CD14-positive monocyte (primary cell): Measurements from ENCODE around the gene SNX5. TPM values are rescaled to one million over a fixed set of nuclear protein-coding genes. Genes with fewer than 3 reads are reported as not detected.

Experiments
- DNase-seq, 3 donors: peaks; one replicate each; pipeline ENCODE4 v3.0.0-alpha.2; 2011 to 2022
- H2AFZ ChIP-seq: 2 replicates; pipeline ENCODE4 v1.6.0; 2012; ENCODE audit warnings: mild to moderate bottlenecking, low read depth, low read length, inconsistent platforms; ENCODE audit not compliant: insufficient read depth, poor library complexity, severe bottlenecking
- H3K27ac ChIP-seq, 2 donors: 1 replicate in 1 of 2; 2 replicates in 1 of 2; pipeline ENCODE4 v1.5.1; 2012 to 2013; ENCODE audit warnings: low read length in 2 of 2, control low read depth in 1 of 2, inconsistent platforms in 1 of 2, low read depth in 1 of 2, mild to moderate bottlenecking in 1 of 2
- H3K27me3 ChIP-seq, 2 donors: one replicate each; pipeline versions ENCODE4 v1.6.0 to v1.6.1; 2011 to 2013; ENCODE audit warnings: low read length in 2 of 2; ENCODE audit not compliant: control insufficient read depth in 2 of 2, insufficient read depth in 2 of 2
- H3K36me3 ChIP-seq, 2 donors: replicated peaks in 1 of 2; 1 replicate in 1 of 2; 2 replicates in 1 of 2; pipeline versions ENCODE4 v1.5.1 to v1.6.1; 2012 to 2013; ENCODE audit warnings: low read length in 2 of 2, control low read depth in 1 of 2, inconsistent platforms in 1 of 2, mild to moderate bottlenecking in 1 of 2; ENCODE audit not compliant: insufficient read depth in 2 of 2, control insufficient read depth in 1 of 2
- H3K4me1 ChIP-seq, 2 donors: 1 replicate in 1 of 2; 2 replicates in 1 of 2; pipeline versions ENCODE4 v1.5.1 to v1.6.1; 2012 to 2013; ENCODE audit warnings: low read length in 2 of 2, control low read depth in 1 of 2, inconsistent platforms in 1 of 2, mild to moderate bottlenecking in 1 of 2, moderate library complexity in 1 of 2; ENCODE audit not compliant: insufficient read depth in 2 of 2, control insufficient read depth in 1 of 2
- H3K4me2 ChIP-seq: replicated peaks from 2 replicates; pipeline ENCODE3; 2012; ENCODE audit warnings: low read length, moderate library complexity, mild to moderate bottlenecking; ENCODE audit not compliant: poor library complexity, severe bottlenecking; ENCODE audit errors: extremely low read depth
- H3K4me3 ChIP-seq, 3 experiments: fragments of 200-600 bp in 1 of 3; sonication (generic) in 1 of 3; replicated peaks in 1 of 3; 1 replicate in 2 of 3; 2 replicates in 1 of 3; pipeline ENCODE4 v1.5.1; 2011 to 2013; ENCODE audit warnings: low read length in 3 of 3, mild to moderate bottlenecking in 3 of 3, control low read depth in 2 of 3, low read depth in 2 of 3, inconsistent platforms in 1 of 3, moderate library complexity in 1 of 3
- H3K79me2 ChIP-seq: 2 replicates; pipeline ENCODE4 v1.6.0; 2012; ENCODE audit warnings: mild to moderate bottlenecking, control low read depth, inconsistent platforms, low read length, moderate library complexity; ENCODE audit not compliant: insufficient read depth
- H3K9ac ChIP-seq: 2 replicates; pipeline ENCODE4 v1.6.0; 2017; ENCODE audit warnings: low read length, mild to moderate bottlenecking; ENCODE audit not compliant: insufficient read depth, poor library complexity, severe bottlenecking
- H3K9me3 ChIP-seq, 2 donors: replicated peaks in 1 of 2; 1 replicate in 1 of 2; 2 replicates in 1 of 2; pipeline versions ENCODE4 v1.5.1 to v1.6.1; 2012 to 2013; ENCODE audit warnings: low read length in 2 of 2, control low read depth in 1 of 2; ENCODE audit not compliant: control insufficient read depth in 1 of 2, insufficient read depth in 1 of 2
- H4K20me1 ChIP-seq: 2 replicates; pipeline ENCODE4 v1.6.0; 2012; ENCODE audit warnings: mild to moderate bottlenecking, low read length, control low read depth, moderate library complexity; ENCODE audit not compliant: insufficient read depth
- H3K27ac Mint-ChIP-seq, 7 donors: one replicate each; pipeline ENCODE4 v1.8.0; 2020; ENCODE audit warnings: mild to moderate bottlenecking in 7 of 7, mixed read lengths in 7 of 7, moderate library complexity in 6 of 7, inconsistent platforms in 2 of 7
- H3K27me3 Mint-ChIP-seq, 3 donors: one replicate each; pipeline ENCODE4 v1.8.0; 2021 to 2022; ENCODE audit warnings: low read depth in 3 of 3, mild to moderate bottlenecking in 3 of 3, mixed read lengths in 3 of 3, moderate library complexity in 3 of 3, inconsistent platforms in 1 of 3
- H3K36me3 Mint-ChIP-seq, 2 donors: one replicate each; pipeline ENCODE4 v1.8.0; 2020; ENCODE audit warnings: mixed read lengths in 2 of 2, inconsistent platforms in 1 of 2, mild to moderate bottlenecking in 1 of 2
- H3K4me1 Mint-ChIP-seq: one replicate; pipeline ENCODE4 v1.8.0; 2020; ENCODE audit warnings: mild to moderate bottlenecking, mixed read lengths
- H3K4me3 Mint-ChIP-seq, 2 donors: one replicate each; pipeline ENCODE4 v1.8.0; 2020; ENCODE audit warnings: mild to moderate bottlenecking in 2 of 2, mixed read lengths in 2 of 2, moderate library complexity in 1 of 2
- H3K9me3 Mint-ChIP-seq, 7 donors: one replicate each; pipeline ENCODE4 v1.8.0; 2020 to 2022; ENCODE audit warnings: mixed read lengths in 7 of 7, mild to moderate bottlenecking in 6 of 7, moderate library complexity in 6 of 7, inconsistent platforms in 2 of 7
- WGBS: methylation state at CpG from one replicate; pipeline ENCODE4 v1.1.5; 2013; ENCODE audit warnings: missing lambda C conversion rate; ENCODE audit not compliant: insufficient coverage; 5-methylcytosine and 5-hydroxymethylcytosine counted together
- intact Hi-C, 2 donors: fragments of 100-400 bp; cut with micrococcal nuclease; formaldehyde crosslinking; loops; one replicate each; pipeline versions ENCODE4 v1.15.0 to v1.15.1; 2023
- polyA plus RNA-seq, 3 donors: library from polyadenylated mRNA; depleted of rRNA in 1 of 3; unstranded in 2 of 3; stranded (reverse) in 1 of 3; fragments of 300-500 nt in 2 of 3; fragments of >200 nt in 1 of 3; fragmentation: Illumina TruSeq in 2 of 3; gene quantifications; 1 replicate in 2 of 3; 2 replicates in 1 of 3; pipeline ENCODE4 v1.2.3, GENCODE V29; 2012 to 2021
- TF ChIP-seq, protein P1 (sequence below): fragments of 200-600 bp; IDR thresholded peaks from one replicate; pipeline ENCODE4 v1.8.0; 2022; ENCODE audit warnings: antibody characterized with exemption, mild to moderate bottlenecking

The SNX5 gene
- polyA plus RNA-seq, 3 donors, result 55.6 to 83.8 (median 66.1) TPM

GRCh38 chr20:17911927-17912326 lies 56.7 kb downstream of the SNX5 start:
- no peaks in the 10 kb centered on the region for H3K27me3 ChIP-seq
- 87% methylated on average over 3 of the region's 4 CpGs for WGBS
- H3K36me3 ChIP-seq, result no peaks in the 10 kb centered on the region
- H3K9ac ChIP-seq, result no peak overlapping the region
- TF ChIP-seq, protein P1, sequence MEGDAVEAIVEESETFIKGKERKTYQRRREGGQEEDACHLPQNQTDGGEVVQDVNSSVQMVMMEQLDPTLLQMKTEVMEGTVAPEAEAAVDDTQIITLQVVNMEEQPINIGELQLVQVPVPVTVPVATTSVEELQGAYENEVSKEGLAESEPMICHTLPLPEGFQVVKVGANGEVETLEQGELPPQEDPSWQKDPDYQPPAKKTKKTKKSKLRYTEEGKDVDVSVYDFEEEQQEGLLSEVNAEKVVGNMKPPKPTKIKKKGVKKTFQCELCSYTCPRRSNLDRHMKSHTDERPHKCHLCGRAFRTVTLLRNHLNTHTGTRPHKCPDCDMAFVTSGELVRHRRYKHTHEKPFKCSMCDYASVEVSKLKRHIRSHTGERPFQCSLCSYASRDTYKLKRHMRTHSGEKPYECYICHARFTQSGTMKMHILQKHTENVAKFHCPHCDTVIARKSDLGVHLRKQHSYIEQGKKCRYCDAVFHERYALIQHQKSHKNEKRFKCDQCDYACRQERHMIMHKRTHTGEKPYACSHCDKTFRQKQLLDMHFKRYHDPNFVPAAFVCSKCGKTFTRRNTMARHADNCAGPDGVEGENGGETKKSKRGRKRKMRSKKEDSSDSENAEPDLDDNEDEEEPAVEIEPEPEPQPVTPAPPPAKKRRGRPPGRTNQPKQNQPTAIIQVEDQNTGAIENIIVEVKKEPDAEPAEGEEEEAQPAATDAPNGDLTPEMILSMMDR, result no peak
- H3K4me3 Mint-ChIP-seq, result no peak overlapping the region
- no peak overlapping the region for H3K27ac ChIP-seq
- no peaks in the 10 kb centered on the region for H3K36me3 Mint-ChIP-seq
- H3K4me1 ChIP-seq, result peaks cover 11 to 12% of the 10 kb centered on the region in 2 donors
- H3K9me3 ChIP-seq, result no peaks in the 10 kb centered on the region
- H3K27ac Mint-ChIP-seq, result no peak overlapping the region
- peaks cover 0 to 1% (median 1%) of the 10 kb centered on the region in 3 donors for H3K27me3 Mint-ChIP-seq
- H3K4me3 ChIP-seq, result no peak overlapping the region
- H3K4me2 ChIP-seq, result no peak overlapping the region
- no peaks in the 10 kb centered on the region for H3K79me2 ChIP-seq
- no peaks in the 10 kb centered on the region for H4K20me1 ChIP-seq
- H3K9me3 Mint-ChIP-seq, result peaks cover 0 to 2% (median 0%) of the 10 kb centered on the region in 7 donors
- H3K4me1 Mint-ChIP-seq, result peaks cover 27% of the 10 kb centered on the region
- H2AFZ ChIP-seq, result no peak overlapping the region
- DNase-seq, result no peak
- intact Hi-C loops, result no loop called here

GRCh38 chr20:17910828-17911294 lies 57.7 kb downstream of the SNX5 start:
- DNase-seq, result peak; percentile 10 to 42 (median 18)
- Mint-ChIP-seq H3K36me3 (no peaks in the 10 kb centered on the region), H3K4me1 (peaks cover 16% of the 10 kb centered on the region), H3K4me3 (no peak overlapping the region), H3K9me3 (no peaks in the 10 kb centered on the region), H3K27me3 (peaks cover 0 to 2% (median 1%) of the 10 kb centered on the region in 3 donors), H3K27ac (no peak overlapping the region)
- H2AFZ ChIP-seq, result no peak overlapping the region
- no peak overlapping the region for H3K9ac ChIP-seq
- intact Hi-C loops, result no loop called here
- TF ChIP-seq, protein P1, result no peak
- no peaks in the 10 kb centered on the region for H3K9me3 ChIP-seq
- no peaks in the 10 kb centered on the region for H3K36me3 ChIP-seq
- H3K79me2 ChIP-seq, result no peaks in the 10 kb centered on the region
- 62% methylated on average over 4 of the region's 6 CpGs for WGBS
- no peak overlapping the region for H3K27ac ChIP-seq
- no peaks in the 10 kb centered on the region for H4K20me1 ChIP-seq
- peaks cover 0 to 1% of the 10 kb centered on the region in 2 donors for H3K4me1 ChIP-seq
- H3K4me3 ChIP-seq, result no peak overlapping the region
- H3K4me2 ChIP-seq, result no peak overlapping the region
- no peaks in the 10 kb centered on the region for H3K27me3 ChIP-seq
